GM12892 (cell line): ENCODE measurements around the gene ETFBKMT.

ENCODE experiments used
- POLR2A ChIP-seq: IDR thresholded peaks from 2 replicates; pipeline ENCODE4 v1.6.1; 2011; ENCODE audit warnings: low read depth, low read length, control low read depth
- POLR2AphosphoS5 ChIP-seq: IDR thresholded peaks from 2 replicates; pipeline ENCODE4 v1.6.1; 2011; ENCODE audit warnings: low read depth, low read length, control low read depth
- TAF1 ChIP-seq: IDR thresholded peaks from 2 replicates; pipeline ENCODE4 v1.6.1; 2011; ENCODE audit warnings: low read depth, mild to moderate bottlenecking, control low read depth, low read length, borderline replicate concordance

DNA sequence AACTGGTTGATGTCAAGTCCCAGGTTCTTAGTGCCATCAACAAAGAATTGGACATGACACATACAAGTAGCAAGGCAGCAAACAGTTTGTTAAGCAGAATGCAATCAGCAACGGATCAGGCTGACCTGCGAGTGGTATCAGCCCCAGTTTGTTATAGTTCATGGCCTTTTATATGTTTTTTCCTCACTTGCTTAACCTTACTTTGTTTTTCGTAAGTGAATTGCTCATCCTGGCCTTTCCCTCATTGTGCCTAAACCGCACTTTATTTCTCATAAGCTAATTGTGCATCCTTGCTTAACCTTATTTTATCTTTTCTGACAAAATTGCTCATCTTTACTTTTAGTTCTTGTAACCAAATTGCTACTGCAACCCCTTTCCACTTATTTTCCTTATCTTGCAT, 4.1 kb downstream of the ETFBKMT start:
- TF ChIP-seq POLR2A (no peak), POLR2AphosphoS5 (no peak), TAF1 (no peak)
